SKM-1 (cell line): ENCODE results near the gene RHBDL3.

Experiments used
- DNase-seq: peaks from one replicate; lab custom pipeline; 2025; ENCODE audit not compliant: unreplicated experiment; lab: John Stamatoyannopoulos, UW

RHBDL3 gene

DNA sequence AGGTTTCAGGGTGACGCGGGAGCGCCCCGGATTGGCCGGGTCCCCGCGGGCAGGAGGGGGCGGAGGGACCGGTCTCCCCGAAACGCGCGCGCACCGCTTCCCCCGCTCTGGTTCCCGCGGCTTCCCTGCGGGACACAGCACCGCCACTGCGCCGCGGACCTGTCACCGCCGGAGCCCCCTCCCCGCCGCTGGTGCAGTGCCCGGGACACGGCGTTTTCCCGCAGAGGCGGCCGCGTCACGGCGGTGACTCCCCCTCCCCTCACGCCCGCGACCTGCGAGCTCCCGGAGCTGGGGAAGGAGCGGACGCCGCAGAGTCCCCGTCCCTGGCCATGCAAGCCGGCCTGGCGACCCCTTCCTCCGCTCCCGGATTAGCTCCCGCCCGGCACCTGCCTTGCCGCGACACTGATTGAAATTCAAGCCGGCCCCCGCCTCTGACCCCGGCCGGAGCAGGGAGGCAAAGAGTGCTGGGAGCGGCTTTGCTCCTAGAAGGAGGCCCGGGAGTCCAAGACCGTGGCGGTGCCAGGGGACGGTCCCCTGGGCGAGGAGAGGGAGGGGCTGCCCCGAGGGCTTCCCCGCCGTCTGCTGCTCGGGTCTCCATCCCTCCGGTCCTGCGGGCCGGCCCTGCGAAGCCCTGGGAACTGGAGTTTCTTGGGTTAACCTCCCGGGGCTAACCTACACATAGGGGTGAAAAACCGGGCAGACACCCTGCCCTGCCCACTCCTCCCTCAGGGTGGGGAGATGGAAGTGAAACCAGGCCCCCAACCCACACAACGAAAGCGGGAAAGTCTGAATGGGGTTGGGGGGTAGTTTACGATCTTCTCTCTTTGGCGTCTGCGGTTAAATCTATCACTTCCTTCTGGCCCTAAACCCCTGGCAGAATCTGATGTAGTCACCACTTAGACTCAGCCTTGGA is 1.0 kb downstream of the RHBDL3 start:
- no peak for DNase-seq

DNA sequence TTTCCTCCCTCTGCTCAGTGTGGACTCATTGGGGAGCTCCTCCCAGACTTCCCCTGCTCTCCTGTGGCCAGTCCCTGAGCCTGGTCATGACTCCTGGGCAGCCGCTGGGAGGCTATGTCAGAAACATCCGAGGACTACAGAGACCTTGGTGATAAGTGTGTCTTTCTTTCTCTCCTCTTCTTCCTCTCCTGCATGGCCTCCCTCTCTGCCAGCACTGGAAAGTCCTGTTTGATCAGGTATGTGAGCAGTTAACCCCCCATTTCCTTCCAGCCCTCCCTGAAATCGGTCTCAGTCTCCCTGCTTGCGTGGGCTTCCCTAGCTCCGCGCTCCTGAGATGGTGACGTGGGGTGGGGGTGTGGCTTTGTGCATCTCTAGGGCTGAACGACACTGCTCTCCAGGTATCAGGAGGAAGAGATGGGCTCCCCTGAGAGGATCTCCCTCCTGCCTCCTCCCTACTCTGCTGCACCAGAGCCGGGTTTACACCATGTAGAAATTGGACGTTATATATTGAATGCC is 2.1 kb downstream of the RHBDL3 start:
- no peak for DNase-seq

GRCh38 chr17:32268734-32269288 is 3.2 kb downstream of the RHBDL3 start:
- DNase-seq, result no peak

- DNase-seq, result no peak
Observed at GRCh38 chr17:32269377-32269776, 3.7 kb downstream of the RHBDL3 start.

DNA sequence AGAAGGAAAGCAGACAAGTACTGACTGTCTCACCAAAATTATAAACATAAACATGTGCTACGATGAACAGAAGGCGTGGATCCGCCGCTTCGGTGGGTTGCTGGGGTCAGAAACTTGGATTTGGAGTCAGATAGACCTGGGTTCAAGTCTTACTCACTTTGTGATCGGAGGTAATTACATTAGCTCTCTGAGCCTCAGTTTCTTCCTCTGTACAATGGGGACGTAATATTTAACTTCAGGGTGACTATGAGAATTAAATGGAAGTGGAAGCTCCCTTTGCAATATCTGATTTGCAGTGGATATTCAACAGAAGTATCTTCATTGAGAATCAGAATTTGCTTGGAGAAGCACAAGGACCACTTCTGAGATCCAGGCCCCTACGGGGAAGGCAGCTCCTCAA is 6.2 kb downstream of the RHBDL3 start:
- DNase-seq, result no peak

- DNase-seq, result no peak
Observed at GRCh38 chr17:32274101-32274500, 8.5 kb downstream of the RHBDL3 start.

DNA sequence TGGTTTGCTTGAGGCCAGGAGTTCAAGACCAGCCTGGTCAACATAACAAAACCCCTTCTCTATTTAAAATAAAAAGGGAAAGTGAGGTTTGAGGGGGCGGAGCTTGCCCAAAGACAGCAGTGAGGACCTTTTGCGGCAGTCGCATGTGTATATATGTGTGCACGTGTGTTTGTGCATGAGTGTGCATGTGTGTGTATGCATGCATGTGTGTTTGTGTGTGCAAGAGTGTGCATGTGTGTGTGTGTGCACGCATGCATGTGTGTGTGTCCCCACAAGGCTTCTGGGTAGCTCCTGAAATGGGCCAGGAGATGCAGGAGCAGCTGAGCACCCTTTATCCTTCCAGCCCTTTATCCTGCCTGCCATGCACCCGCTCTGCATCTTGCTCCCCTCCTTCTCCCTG is 9.0 kb downstream of the RHBDL3 start:
- no peak for DNase-seq

- DNase-seq, result no peak
Observed at GRCh38 chr17:32275060-32276042, 9.7 kb downstream of the RHBDL3 start.

DNA sequence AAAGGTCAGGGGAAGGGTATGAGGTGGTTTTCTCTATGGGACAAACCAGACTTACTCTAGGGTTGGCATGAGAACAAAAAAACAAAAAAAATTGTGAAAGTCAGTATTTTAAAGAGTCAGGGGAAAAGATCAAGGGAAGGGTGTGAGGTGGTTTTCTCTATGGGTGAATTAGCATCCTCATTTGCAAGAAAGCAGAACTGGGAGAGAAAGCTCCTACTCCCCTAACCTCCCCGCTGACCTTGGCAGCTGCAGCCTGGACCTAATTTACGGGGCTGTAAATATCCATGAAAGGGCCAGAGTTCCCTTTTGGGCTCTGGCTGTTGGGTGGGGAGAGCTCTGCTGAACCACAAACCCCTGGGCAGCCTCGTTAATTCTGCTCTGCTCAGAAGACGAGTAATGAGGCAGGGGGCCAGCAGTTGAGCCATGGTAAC is 10.6 kb downstream of the RHBDL3 start:
- peak; percentile 4 for DNase-seq

DNA sequence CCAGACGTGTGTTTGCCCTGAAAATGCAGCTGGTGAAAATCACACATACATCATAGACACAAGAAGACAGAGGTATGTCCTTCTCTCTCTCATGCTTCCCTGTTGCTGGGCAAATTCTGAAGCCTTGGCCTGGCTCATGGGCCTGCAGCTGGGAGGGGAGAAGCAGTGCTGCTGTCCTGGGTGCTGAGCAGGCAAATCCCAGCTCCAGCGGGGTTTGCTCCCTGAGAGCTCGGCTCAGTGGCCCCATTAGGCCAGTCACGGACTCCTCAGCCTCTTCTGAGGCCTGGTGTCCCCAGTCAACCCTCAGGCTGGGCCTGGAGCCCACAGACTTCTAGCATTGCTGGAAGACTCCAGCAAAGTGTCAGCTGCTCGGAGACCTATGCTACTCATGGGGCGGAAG is 11.7 kb downstream of the RHBDL3 start:
- no peak for DNase-seq

DNA sequence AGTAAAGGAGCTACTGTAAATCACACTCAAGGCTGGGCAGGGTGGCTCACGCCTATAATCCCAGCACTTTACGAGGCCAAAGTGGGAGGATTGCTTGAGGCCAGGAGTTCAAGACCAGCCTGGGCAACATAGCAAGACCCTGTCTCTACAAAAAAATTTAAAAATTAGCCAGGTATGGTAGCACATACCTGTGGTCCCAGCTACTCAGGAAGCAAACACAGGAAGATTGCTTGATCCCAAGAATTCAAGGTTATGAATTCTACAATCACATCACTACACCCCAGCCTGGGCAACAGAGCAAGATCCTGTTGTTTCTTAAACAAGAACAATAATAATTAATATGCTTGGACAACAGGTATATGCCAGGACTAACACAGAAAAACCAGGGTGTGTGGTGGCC is 13.2 kb downstream of the RHBDL3 start:
- no peak for DNase-seq

DNA sequence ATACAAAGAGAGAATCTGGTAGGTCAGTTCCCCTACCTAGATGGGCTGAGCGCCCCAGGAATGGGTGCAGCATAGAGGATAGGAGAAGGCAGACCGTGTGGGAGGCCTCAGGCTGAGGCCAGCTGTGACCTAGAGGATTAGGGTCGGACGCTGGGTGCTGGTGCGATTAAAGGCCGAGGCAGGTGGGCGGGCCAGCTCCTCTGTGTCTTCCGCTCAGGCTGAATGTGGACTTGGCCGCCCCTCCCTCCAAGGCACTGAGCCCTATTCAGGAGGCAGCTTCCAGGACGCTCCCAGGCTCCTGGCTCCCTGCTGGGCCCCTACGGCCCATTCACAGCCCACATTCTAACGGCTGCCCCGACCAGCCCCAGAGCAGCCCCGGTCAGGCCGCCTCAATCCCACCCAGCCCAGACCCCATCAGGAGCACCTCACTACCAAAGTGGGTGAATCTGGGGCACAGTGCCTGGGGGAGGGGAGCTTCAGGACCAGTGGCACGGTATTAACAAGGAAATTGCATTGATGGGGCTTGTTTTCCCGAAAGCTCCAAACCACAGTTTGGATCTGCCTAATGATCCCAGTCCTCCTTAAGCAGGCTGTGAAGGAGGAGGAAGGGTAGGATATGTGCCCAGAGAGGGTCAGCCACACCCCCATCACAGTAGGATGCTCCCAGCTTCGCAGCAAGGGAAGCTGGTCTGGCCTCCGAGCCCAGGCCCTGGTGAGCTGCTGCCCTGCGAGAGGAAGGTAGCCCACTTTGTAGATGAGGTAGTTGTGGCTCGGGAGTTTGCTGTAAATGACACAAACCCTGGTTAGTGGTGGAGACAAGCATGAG is 14.5 kb downstream of the RHBDL3 start:
- no peak for DNase-seq

DNA sequence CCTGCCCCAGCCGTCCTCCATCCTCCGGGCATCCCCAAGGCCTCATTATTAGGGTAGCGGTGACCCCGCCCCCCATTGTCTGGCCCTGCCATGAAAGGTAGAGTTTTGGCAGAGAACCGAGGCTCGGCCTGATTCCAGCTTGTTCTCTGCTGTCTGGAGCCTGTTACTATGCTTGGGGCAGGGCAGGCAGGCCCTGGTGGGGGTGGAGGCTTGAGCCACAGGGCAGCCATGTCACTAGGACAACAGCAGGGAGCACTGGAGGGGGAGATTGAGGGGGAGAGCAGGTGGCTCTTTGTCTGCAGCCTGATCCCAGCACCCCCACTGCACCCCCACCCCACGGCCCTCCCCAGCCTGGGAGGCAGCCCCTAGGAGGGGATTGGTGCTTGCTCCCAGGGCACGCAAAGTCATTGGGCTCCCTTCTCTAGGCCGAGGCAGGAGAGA is 15.4 kb downstream of the RHBDL3 start:
- DNase-seq, result no peak

DNA sequence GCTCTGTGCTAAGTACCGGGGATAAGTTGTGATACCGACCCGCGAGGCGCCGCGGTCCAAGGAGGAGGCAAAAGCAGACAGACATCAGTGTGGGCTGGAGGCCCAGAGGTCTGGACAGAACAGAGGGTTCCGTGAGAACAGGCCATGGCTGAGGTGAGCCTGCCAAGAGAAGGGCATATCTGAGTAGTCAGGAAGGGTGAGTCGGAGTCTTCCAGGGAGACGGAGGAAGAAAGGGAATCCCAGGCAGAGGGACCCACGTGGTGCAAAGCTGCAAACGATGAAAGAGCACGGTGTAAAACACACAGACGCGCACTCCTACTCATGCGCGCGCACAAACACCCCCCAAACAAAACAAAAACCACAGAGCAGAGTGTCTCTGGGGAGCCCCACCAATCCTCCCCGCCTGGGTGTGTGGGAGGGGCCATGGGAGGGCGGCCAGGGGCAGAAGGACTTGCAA is 18.1 kb downstream of the RHBDL3 start:
- DNase-seq, result no peak

- DNase-seq, result no peak
Observed at GRCh38 chr17:32285306-32285705, 19.7 kb downstream of the RHBDL3 start.

- no peak for DNase-seq
Observed at GRCh38 chr17:32285746-32286517, 20.3 kb downstream of the RHBDL3 start.

DNA sequence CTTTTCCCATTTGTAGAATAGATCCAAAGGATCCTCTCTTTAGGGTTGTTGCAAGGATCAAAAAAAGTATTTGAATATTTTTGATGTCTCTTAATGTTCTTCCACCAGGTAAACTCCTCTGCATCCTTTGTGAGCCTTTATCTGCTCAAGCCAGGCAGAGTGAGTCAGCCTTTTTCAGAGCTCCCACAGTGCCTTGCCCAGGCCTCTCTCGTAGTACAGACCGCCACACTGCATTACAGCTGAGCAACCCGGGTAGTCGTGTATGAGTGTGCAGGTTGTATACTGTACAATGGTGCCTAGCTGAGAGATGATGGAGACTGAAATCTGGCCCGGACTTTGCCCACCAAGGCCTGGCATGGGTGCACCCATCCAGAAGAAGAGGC is 20.9 kb downstream of the RHBDL3 start:
- no peak for DNase-seq

- DNase-seq, result no peak
Observed at GRCh38 chr17:32287804-32288511, 22.3 kb downstream of the RHBDL3 start.

GRCh38 chr17:32288615-32289014 is 23.0 kb downstream of the RHBDL3 start:
- no peak for DNase-seq
